C4-2B (cell line): ENCODE measurements around the gene NRG3.

Experiments used
- H3K27ac ChIP-seq: fragments of 450-650 bp; 2 replicates; pipeline ENCODE4 v1.5.1; 2017
- CTCF ChIP-seq: fragments of 450-650 bp; conservative IDR thresholded peaks from 2 replicates; pipeline ENCODE4 v1.5.1; 2017; ENCODE audit warnings: mild to moderate bottlenecking
- ZFX ChIP-seq: fragments of 450-650 bp; IDR thresholded peaks from 2 replicates; pipeline ENCODE4 v1.6.1; 2017

NRG3 gene

GRCh38 chr10:82282782-82283456 lies 407.9 kb downstream of the NRG3 start:
- TF ChIP-seq CTCF (no peak), ZFX (no peak)
- no peak overlapping the region for H3K27ac ChIP-seq

- TF ChIP-seq ZFX (no peak), CTCF (no peak)
- no peak overlapping the region for H3K27ac ChIP-seq
Observed at GRCh38 chr10:82284180-82284579, 409.2 kb downstream of the NRG3 start.

GRCh38 chr10:82288461-82288881 lies 413.5 kb downstream of the NRG3 start:
- H3K27ac ChIP-seq = no peak overlapping the region
- no peak for TF ChIP-seq CTCF
- TF ChIP-seq ZFX = no peak

- TF ChIP-seq ZFX (no peak), CTCF (no peak)
- no peak overlapping the region for H3K27ac ChIP-seq
Observed at GRCh38 chr10:82289945-82290344, 415.0 kb downstream of the NRG3 start.

GRCh38 chr10:82294874-82295378 lies 419.9 kb downstream of the NRG3 start:
- no peak overlapping the region for H3K27ac ChIP-seq
- TF ChIP-seq ZFX = no peak
- no peak for TF ChIP-seq CTCF

- TF ChIP-seq CTCF (no peak), ZFX (no peak)
- no peak overlapping the region for H3K27ac ChIP-seq
Observed at GRCh38 chr10:82308641-82309040, 433.6 kb downstream of the NRG3 start.

- TF ChIP-seq ZFX (no peak), CTCF (no peak)
- no peak overlapping the region for H3K27ac ChIP-seq
Observed at GRCh38 chr10:82310839-82311238, 435.8 kb downstream of the NRG3 start.
